Kidney glomerular epithelial cell (primary cell): ENCODE results near the gene FCRL3.
"Not testable (repeated sequence)": the region's sequence is repeated elsewhere in the genome, so short reads cannot be mapped to it uniquely, and the experiment has no call there.

Experiments used
- DNase-seq: peaks from one replicate; lab custom pipeline; 2025; lab: John Stamatoyannopoulos, UW

Gene FCRL3

GRCh38 chr1:157700732-157701131, at the start of gene FCRL3:
Gene FCRL3 (minus strand): TSS chr1:157700769. CDS start chr1:157700489, 280 bp downstream.
- DNase-seq, result no peak

- no peak for DNase-seq
Observed at GRCh38 chr1:157748262-157748817, 47.8 kb upstream of the FCRL3 start.

- peak; percentile 11 for DNase-seq
Observed at GRCh38 chr1:157739229-157739901, 38.8 kb upstream of the FCRL3 start.

- not testable (repeated sequence) for DNase-seq
Observed at GRCh38 chr1:157735991-157736390, 35.4 kb upstream of the FCRL3 start.

GRCh38 chr1:157734321-157734720, 33.8 kb upstream of the FCRL3 start:
- no peak for DNase-seq

- DNase-seq, result no peak
Observed at GRCh38 chr1:157732755-157733154, 32.2 kb upstream of the FCRL3 start.

- no peak for DNase-seq
Observed at GRCh38 chr1:157725221-157725577, 24.6 kb upstream of the FCRL3 start.

- no peak for DNase-seq
Observed at GRCh38 chr1:157724537-157725220, 24.1 kb upstream of the FCRL3 start.

GRCh38 chr1:157723157-157723556, 22.6 kb upstream of the FCRL3 start:
- DNase-seq, result no peak

GRCh38 chr1:157721985-157722384, 21.4 kb upstream of the FCRL3 start:
- no peak for DNase-seq

GRCh38 chr1:157715736-157716135, 15.2 kb upstream of the FCRL3 start:
- no peak for DNase-seq

GRCh38 chr1:157711802-157712201, 11.2 kb upstream of the FCRL3 start:
- DNase-seq, result no peak

- DNase-seq, result no peak
Observed at GRCh38 chr1:157704878-157705277, 4.3 kb upstream of the FCRL3 start.

GRCh38 chr1:157703981-157704380, 3.4 kb upstream of the FCRL3 start:
- no peak for DNase-seq

- no peak for DNase-seq
Observed at GRCh38 chr1:157702308-157702825, 1.8 kb upstream of the FCRL3 start.

- no peak for DNase-seq
Observed at GRCh38 chr1:157700305-157700704, 264 bp downstream of the FCRL3 start.

GRCh38 chr1:157697781-157698569, 2.6 kb downstream of the FCRL3 start:
- DNase-seq, result no peak

GRCh38 chr1:157696966-157697628, 3.5 kb downstream of the FCRL3 start:
- DNase-seq, result no peak

- DNase-seq, result no peak
Observed at GRCh38 chr1:157695417-157695816, 5.2 kb downstream of the FCRL3 start.

GRCh38 chr1:157691285-157691920, 9.2 kb downstream of the FCRL3 start:
- peak; percentile 38 for DNase-seq

GRCh38 chr1:157682710-157683437, 17.7 kb downstream of the FCRL3 start:
- no peak for DNase-seq
